Iris pigment epithelial cell (primary cell): ENCODE data around the gene DUOXA1.
A peak's percentile ranks its signal among the peaks of the same experiment; 100 is the strongest.

ENCODE experiments used
- DNase-seq: peaks from one replicate; pipeline ENCODE4 v3.0.0-alpha.2; 2011; ENCODE audit warnings: low read depth

The DUOXA1 gene, protein sequence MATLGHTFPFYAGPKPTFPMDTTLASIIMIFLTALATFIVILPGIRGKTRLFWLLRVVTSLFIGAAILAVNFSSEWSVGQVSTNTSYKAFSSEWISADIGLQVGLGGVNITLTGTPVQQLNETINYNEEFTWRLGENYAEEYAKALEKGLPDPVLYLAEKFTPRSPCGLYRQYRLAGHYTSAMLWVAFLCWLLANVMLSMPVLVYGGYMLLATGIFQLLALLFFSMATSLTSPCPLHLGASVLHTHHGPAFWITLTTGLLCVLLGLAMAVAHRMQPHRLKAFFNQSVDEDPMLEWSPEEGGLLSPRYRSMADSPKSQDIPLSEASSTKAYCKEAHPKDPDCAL

DNA sequence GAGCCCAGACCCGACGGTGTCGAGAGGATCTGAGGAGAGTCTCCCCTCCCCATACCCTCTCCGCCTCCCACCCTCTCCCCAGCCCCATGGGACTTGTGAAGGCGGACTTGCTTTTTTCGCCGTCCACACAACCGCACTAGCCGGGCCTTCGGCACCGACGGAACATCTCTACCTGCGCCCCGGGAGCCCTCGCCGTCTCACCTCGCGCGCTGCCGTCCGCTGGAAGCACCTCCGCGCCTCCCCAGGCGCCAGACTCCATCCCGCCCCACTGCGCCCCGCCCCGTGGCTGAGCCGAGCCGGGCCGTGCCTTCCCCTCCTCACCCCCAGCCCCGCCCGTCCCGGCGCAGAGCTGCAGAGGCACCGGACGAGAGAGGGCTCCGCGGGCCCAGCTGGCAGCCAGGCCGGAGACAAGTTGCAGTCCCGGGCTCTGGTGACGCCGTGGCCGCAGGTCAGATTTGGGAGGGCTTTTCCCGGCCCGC, at the start of gene DUOXA1, which contains the start of gene DUOX1:
DUOXA1 (minus strand) TSS at position 229 of the 479 bp plus-strand sequence. CDS start 6,865 bp downstream, outside the sequence.
DUOX1 (plus strand) TSS at position 344 of the 479 bp plus-strand sequence. CDS start 1,973 bp downstream, outside the sequence.
- no peak for DNase-seq

DNA sequence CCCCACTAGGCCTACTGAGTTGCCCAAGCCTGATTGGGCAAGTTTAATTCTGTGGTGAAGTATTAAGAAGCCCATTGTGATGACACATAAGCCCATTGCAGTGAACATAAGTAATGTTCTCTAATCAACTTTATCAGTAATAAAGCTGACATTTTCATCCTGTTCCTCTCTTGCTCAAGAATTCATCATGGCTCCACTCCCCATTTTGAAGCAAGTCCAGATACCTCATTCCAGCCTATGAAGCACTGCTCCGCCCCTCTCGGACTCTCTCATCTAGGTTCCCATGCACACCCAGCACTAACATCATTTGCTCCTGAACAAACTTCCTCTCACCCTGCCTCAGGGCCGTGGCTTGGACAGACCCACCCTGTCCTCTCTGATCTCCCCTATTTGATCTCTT, 47.6 kb upstream of the DUOXA1 start:
- DNase-seq: no peak

DNA sequence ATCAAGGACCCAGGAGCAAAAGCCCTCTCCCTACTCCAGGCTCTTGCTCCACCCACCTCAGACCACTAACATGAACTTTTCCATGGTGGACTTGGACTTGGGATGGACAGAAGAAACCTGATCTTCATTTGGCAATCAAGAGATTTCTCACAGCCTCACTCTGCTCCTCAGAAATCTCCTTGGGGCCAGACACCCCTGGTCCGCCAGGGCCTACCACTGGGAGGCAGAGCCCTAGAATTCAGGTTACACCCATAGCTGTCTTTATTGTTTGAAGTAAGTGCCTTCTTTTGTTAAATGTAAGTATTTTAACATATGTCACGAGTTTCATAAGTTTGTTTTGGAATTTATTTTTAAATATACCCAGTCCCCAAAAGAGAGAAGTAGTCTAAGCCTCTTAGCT, 44.9 kb upstream of the DUOXA1 start:
- DNase-seq: no peak

DNA sequence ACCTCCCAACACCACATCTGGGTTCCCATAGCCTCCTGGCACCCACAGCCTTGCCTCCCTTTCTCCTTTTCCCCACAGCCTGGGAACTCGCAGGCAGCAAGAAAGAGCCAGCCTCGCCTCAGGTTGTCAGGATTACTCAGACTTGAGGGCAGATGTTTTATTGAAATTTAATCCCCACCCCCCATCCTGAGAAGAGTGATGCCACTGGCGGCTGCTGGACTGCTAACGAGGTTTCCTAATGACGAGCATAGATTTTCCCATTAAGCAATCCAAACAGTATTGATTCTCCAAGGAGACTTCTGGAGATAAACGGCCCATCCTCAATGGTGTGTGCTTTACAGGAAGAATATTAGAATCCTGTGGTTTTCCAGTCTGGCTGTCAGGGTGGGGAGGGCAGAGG, 44.4 kb upstream of the DUOXA1 start:
- no peak for DNase-seq

DNA sequence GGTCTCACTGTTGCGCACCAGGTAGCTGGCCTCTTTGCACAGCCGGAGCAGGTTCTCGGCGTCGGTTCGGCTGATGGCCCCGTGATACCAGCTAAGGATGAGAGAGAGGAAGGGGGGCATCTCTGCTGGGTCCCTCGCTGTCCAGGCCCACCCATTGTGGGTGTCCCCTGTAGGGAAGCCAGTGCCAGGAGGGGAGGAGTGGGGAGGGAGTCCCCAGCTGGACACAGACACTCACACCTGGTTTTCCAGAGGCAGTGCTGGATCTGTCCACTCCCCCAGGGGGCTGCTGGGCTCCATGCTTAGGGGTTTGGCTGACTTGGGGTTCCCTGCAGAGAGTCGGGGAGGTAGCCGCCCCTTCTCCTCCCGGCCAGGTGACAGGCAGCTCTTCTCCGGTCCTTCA, 42.2 kb upstream of the DUOXA1 start:
- DNase-seq: no peak

DNA sequence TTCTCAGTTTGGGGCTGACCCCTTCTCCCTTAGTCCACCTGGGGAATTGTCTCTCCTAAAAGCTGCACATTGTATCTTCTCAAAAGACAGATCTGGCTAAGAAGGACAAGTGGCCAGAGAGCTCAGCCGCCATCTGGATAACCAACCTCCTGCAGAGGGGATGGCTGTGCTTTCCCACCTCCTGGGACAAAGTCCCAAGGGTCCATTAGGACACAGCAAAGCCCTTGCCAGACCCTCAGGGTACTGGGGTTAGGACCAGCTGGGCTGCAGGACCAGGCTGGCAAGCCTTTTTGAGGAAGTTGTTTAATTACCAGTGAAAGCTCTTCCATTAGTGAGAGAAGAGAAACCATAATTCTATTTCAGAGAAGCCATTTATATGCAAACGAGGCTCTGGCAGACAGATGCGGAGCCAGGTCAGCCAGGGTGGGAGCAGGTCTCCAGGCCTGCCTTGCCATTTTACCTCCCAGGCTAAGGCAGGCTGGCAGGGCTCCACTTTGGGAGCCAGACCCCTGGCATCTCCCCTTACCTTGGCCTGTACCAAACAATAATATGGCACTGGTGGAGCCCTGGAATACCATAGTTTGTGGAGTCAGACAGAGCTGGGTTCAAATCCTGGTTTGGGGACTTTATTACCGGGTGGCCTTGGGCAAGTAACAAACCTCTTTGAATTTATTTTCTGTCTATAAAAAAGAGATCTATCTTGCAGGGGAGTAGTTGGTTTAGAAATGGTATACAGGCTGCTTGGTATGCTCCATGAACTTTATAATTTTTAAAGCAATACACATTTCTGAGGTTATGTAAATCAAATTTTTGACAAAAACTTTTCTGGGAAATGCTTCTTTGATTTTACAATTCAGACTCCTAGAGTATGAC, 40.2 kb upstream of the DUOXA1 start:
- no peak for DNase-seq

DNA sequence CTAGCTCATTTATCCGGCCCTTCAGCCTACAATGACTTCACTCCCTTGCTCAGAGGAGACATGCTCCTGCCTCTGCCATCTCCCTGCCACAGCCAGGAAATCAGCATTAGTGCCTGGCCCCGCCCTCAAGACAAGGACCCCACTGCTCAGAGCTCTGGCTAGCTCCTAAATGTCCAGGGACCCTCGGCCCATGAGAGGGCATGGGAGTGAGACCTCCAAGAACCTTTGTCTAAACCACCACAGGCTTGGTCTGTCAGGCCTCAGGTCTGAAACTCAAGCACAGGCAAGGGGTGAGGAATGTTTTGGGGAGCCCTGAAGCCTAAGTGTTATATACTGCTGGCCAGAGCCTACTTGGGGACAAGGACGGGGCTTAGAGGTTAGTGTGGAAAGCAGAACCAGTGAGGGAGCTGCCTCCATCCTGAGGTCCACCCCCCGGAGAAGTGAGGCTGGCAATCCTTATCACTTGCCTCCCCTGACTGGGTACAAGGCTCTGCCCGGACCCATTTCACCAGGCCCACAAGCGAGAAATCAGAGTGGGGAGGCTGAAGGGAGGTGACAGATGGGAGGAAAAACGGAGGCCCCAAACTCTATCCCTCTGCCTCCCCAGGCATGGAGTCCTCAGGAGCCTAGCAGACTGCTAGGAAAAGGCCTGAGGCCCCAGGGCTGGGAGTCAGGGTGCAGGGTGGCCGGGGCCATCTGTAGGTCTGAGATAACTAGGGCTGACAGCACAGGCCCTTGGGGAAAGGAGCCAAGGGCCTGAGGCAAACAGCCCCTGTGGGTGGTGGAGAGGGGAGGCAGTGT, 39.3 kb upstream of the DUOXA1 start:
- no peak for DNase-seq

DNA sequence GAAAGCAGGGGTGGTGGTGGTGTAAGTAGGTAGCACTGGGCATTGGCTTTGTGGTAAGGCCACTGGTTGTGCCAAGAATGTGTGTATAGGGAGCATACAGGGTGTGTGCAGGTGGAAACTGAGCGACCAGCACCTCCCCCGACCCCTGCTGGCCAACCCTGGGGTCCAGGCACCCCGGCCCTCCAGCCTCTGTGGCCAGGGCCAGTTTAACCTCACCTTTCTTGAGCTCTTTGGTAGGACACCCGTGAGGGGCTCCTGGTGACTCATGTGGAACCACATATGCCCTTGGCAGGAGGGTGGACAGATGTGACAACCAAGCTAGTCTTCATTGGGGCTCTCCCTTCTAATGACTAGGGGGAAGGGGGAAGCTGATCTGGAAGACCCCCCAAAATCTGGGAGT, 38.6 kb upstream of the DUOXA1 start:
- no peak for DNase-seq

DNA sequence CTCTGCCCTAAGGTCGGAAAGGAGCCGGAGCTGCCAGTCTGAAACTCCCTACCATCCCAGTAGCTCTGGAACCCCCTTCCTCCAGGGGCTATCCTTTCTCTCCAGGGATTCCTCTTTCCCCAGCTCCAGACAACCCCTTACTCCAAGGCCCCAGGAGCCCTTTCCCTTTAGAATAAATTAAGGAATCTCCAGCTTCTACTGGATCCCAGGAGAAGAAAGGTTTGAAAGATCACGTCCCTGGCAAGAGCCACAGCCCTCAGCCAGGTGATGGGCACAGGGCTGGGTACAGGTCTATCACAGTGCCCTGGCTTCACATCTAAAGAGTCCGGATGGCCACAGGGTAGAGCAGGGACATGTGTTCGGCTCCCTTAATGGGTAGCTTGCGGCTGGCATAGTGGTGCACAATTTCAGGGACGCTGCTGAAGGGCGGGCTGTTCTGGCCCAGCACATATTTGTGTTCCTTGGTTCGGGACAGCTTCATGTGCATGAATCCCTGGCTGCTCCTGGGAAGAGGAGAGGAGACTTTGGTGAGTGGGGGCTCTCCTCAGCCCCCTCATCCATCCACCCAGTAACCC, 38.0 kb upstream of the DUOXA1 start:
- DNase-seq: no peak

DNA sequence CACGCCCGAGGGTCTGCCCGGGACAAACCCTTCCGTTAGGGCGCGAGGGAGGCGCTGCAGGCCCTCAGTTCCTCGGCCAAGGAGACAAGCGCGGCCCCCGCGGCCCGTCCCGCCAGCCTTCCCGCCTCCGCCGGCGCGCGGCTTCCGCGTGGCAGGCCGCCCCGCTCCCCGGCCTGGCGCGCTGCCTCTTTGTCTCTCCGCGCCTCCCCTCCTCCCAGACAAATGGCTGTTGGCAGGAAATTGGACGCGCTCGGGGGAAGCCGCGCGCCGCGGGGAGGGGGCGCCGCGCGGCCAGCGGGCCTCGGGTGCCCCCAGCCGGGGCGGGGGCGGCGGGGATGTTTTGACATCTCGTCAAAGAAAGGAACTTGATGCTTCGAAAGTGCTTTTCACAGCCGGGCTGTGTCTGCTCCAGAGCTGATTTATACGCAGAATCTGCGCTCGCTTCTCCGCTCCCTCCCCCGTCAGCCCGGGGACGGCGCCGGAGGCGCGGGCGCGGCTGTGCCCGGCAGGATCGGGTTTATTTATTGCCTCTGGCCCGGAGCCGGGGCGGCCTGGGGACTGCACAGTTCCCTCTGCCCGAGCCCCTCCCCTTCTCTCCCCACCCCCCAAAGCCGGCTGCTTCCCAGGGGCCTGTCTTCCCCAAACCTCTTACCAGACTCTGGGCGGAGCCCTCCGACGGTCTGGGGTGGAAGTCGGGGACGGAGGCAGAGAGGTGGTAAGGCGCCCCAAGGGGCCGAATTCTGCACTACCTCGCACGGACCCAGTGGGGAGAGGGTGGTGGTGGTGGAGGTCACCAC, 37.4 kb upstream of the DUOXA1 start:
- peak; percentile 87 for DNase-seq

DNA sequence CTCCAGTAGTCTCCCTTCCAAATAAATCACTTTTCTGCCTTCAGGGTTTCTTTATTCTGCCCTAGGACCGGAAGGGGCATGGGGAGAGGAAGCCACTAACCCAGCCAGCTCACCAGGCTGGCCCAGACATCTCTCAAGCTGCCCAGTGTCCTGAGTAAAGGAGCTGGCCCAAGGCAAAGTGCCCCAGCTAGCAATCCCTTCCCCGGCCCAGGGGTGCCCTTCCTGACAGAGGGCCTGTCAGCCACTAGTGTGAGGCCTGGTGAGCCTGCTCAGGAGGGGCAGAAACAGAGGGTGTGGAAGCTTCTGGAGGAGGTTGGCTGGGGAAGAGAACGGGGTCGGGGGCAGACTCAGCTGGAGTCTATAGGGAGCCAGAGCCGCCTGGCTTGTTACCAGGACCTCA, 35.9 kb upstream of the DUOXA1 start:
- no peak for DNase-seq

DNA sequence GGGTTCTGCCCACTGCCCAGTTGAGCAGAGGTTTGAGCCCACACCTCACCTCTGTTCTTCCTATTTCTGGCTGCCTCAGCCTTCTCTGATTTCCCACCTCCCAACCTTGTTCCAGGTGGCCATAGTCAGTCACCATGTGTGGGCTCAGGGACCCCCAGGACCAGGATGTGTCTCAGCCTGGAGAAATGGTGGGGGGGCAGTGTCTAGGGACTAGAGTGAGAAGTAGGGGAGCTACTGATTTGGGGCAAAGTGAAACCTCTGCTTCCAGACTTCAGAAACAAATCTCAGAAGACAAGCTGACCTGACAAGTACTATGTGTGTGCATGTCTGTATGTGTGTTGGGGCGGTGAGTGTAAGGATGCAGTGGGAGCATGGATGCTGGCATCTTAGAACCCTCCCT, 35.2 kb upstream of the DUOXA1 start:
- no peak for DNase-seq

DNA sequence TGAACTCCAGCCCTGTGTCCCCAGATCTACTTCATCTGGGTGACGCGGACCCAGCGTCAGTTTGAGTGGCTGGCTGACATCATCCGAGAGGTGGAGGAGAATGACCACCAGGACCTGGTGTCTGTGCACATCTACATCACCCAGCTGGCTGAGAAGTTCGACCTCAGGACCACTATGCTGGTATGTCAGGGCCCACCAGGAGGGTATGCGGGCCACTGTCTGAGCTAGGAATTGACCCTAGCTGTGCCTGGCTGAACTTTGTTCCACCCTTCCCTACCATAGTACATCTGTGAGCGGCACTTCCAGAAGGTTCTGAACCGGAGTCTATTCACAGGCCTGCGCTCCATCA, 33.8 kb upstream of the DUOXA1 start:
- DNase-seq: no peak

DNA sequence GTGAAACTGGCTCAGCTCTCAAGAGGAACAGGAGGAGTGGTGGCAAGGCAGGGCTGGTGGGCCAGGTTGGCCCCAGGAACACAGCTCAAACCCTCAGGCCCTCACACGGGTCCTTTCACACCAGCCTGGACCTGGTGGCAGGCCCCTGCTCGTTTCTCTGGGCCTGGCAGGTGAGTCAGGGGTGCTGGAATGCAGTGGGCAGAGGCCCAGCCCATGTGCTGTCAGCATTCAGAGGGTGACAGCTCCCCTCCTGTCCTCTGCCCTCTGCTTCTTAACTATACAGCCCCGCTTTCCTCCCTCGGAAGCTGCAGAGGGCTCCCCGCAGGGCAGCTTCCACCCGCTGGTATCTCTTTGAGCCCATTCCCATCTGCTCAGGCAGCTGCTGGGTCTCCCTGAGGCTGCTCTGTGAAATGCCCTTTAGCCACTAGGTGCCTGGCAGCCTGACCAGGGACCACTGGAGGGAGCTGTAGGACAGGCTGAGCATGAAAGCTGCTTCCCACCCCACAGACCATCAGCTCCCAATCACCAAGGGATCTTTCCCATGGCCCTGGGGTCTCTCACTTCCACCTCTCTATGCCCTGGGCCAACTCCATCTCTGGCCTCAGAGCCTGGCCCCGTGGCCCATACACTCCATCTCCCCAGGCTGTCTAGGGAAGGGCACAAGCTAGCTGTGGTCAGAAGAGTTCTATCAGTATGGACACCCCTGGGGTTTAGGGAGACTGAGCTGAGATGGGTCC, 33.3 kb upstream of the DUOXA1 start:
- peak; percentile 80 for DNase-seq

DNA sequence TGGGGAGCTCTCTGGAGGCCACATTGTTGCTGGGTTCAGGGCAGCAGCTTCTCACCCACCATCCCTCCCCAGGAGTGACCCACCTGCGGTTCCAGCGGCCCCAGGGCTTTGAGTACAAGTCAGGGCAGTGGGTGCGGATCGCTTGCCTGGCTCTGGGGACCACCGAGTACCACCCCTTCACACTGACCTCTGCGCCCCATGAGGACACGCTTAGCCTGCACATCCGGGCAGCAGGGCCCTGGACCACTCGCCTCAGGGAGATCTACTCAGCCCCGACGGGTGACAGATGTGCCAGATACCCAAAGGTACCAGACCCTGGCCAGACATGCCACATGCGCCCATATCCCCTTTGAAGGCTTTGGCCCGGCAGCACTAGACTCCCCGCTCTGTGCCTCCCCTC, 32.0 kb upstream of the DUOXA1 start:
- DNase-seq: no peak

DNA sequence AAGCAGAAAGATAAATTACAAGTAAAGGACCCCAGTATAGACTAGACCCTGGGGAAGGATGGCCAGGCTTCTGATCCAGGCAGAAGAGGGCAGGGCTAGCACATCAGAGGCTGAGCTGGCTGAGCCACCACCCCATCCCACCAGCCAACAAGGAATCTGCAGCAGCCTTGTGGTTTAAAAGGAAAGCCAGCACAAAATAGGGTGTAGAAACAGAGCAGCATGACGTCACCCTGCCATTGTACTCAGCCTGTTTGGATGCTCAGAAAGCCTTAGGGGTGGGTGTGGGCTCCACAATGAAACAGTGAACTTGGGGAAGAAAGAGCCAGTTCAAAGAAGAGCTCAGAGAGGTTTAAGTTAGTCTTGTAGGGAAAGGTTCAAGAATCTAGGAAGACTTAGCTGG, 28.3 kb upstream of the DUOXA1 start:
- peak; percentile 72 for DNase-seq

DNA sequence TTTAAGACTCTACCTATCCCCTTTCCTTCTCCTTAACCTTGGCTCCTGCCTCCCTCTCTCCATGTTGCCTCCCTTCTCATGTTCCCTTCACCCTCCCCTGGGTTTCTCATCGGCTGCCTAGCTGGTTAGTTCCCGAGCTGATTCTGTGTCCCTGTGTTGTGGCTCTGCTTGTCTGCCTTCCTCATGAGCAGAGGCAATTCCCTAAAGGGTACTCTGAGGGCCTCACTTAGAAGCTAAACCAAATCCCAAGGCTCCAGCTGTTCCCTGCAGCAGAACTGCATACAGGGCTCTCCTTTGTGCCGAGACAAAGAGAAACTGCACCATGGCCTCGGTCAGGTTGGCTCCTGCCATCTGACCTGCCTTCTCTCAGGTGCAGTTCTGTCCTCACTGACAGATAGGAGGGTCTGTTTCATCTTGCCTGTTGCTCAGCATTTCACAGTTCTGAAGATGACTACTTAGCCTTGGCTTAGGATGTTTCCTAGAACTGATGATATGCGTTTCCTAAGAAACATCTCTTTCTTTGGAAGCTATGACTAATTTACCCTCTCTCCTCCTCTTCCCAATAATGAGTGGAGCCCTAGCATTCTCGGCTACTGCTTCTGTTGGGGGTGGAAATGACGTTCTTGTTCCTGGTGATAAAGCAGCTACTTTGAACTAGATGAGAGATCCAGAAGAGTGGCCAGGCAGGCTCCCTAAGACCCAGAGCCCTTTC, 27.2 kb upstream of the DUOXA1 start:
- peak; percentile 35 for DNase-seq

DNA sequence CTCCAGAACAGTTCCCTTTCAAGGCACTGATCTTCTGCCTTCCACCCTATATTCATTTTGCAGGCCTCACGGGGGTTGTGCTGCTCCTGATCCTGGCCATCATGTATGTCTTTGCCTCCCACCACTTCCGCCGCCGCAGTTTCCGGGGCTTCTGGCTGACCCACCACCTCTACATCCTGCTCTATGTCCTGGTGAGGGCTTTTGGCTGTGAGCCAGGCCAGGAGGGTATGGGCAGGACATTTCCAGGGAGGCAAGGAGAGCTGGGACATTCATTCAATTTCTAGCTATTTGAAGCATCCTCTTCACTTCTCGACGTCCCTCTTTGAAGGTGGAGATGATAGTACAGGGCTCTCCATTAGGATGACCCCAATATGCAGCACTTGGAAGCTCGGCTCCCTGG, 26.1 kb upstream of the DUOXA1 start:
- DNase-seq: no peak

DNA sequence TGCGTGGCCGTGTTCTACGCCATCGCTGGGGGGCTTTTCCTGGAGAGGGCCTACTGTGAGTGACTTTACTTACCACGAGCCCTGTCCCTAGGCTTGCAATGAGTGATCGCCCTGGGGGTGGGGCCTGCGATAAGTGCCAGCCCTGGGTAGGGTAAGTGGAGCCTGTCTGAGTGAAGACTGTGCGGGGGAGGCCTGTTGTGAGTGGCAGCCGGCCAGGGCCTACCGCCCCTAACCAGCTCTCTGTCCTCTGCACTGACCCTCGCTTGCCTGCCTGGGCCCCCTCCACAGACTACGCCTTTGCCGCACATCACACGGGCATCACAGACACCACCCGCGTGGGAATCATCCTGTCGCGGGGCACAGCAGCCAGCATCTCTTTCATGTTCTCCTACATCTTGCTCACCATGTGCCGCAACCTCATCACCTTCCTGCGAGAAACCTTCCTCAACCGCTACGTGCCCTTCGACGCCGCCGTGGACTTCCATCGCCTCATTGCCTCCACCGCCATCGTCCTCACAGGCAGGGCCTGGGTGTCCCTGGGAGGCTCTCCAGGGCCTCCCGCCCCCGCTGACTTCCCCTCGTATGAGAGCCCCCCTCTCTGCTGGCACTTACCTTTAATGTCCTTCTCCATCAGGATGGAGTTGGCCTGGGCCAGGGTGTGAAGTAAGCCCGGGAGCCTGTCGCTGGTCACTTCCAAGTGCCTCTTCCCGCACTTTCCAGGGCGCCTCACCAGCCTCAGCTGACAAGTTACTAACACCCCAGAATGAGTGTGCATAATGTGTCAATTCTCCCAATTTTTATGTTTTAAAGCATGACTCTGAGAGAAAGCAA, 22.5 kb upstream of the DUOXA1 start:
- DNase-seq: no peak
